A549 (cell line): ENCODE data around the gene LNPEP. TPM values are rescaled to one million over a fixed set of nuclear protein-coding genes. Genes with fewer than 3 reads are reported as not detected.

Experiments used
- ATAC-seq, 2 experiments: fragments of 200-7000 bp in 1 of 2; fragments of >200 bp in 1 of 2; cut with Nextera tagmentation in 1 of 2; cut with Tn5 transposase in 1 of 2; 3 replicates each; pipeline versions ENCODE4 v1.8.0 to v1.9.1; 2018 to 2020; ENCODE audit warnings: mild to moderate bottlenecking in 1 of 2, moderate library complexity in 1 of 2
- CTCF ChIA-PET: fragments of 300-600 bp; sonication (Branson Sonifier 250); formaldehyde crosslinking; extraction: SDS; loops from one replicate; lab custom pipeline; 2021; ENCODE audit warnings: antibody characterized with exemption, inconsistent platforms; lab: Yijun Ruan, JAX
- POLR2A ChIA-PET: fragments of 350-600 bp; formaldehyde crosslinking; extraction: SDS; loops from one replicate; lab custom pipeline; 2021; ENCODE audit warnings: antibody characterized with exemption, inconsistent platforms; lab: Yijun Ruan, JAX
- DNase-seq, 2 experiments: peaks; one replicate each; pipeline versions ENCODE4 v3.0.0 to v3.0.0-alpha.2; 2011 to 2016; ENCODE audit warnings: low read depth in 1 of 2, low spot score in 1 of 2
- FAIRE-seq: peaks from 2 replicates; lab custom pipeline; 2011; peaks lifted over from hg19 to GRCh38; lab: Jason Lieb, UNC
- H3K27ac ChIP-seq, 2 experiments: fragments of >200 bp; sonication (Bioruptor Twin); formaldehyde crosslinking; 3 replicates each; pipeline ENCODE4 v1.5.1; 2016 to 2017
- H3K4me1 ChIP-seq: fragments of >200 bp; sonication (Bioruptor Twin); formaldehyde crosslinking; 3 replicates; pipeline ENCODE4 v1.6.1; 2016
- H3K4me2 ChIP-seq: fragments of >200 bp; sonication (Bioruptor Twin); formaldehyde crosslinking; 3 replicates; pipeline ENCODE4 v1.6.1; 2016
- H3K4me3 ChIP-seq: fragments of >200 bp; sonication (Bioruptor Twin); formaldehyde crosslinking; 3 replicates; pipeline ENCODE4 v1.5.1; 2016
- H3K9me3 ChIP-seq: fragments of >200 bp; sonication (Bioruptor Twin); formaldehyde crosslinking; 3 replicates; pipeline ENCODE4 v1.6.1; 2016
- CBX2 ChIP-seq: fragments of 200-600 bp; sonication (generic); IDR thresholded peaks from 2 replicates; pipeline ENCODE4 v1.6.1; 2016; ENCODE audit warnings: low read depth, mild to moderate bottlenecking, borderline replicate concordance
- CBX8 ChIP-seq: fragments of 200-600 bp; sonication (generic); IDR thresholded peaks from 2 replicates; pipeline ENCODE4 v1.6.1; 2016
- ESRRA ChIP-seq: fragments of 150-350 bp; IDR thresholded peaks from 2 replicates; pipeline ENCODE4 v1.6.1; 2014; ENCODE audit warnings: mild to moderate bottlenecking, low read length, borderline replicate concordance
- FOSL2 ChIP-seq, 2 experiments: fragments of 450-650 bp in 1 of 2; fragments of >200 bp in 1 of 2; sonication (Bioruptor Twin) in 1 of 2; formaldehyde crosslinking; IDR thresholded peaks; 2 replicates each; pipeline versions ENCODE4 v1.5.0 to v1.6.1; 2016 to 2020; ENCODE audit warnings: mild to moderate bottlenecking in 1 of 2, moderate library complexity in 1 of 2
- HDAC2 ChIP-seq: fragments of 200-600 bp; sonication (generic); IDR thresholded peaks from 2 replicates; pipeline ENCODE4 v1.6.1; 2016
- HEYL ChIP-seq: fragments of 250-450 bp; sonication (Bioruptor Pico); IDR thresholded peaks from 2 replicates; pipeline ENCODE4 v1.8.0; 2021; ENCODE audit warnings: mild to moderate bottlenecking, moderate library complexity
- HOXA7 ChIP-seq: fragments of 250-450 bp; sonication (Bioruptor Pico); IDR thresholded peaks from 2 replicates; pipeline ENCODE4 v1.5.0; 2020; ENCODE audit warnings: mild to moderate bottlenecking, moderate library complexity
- HOXB13 ChIP-seq: fragments of 250-450 bp; sonication (Bioruptor Pico); IDR thresholded peaks from 2 replicates; pipeline ENCODE4 v1.5.0; 2020; ENCODE audit warnings: low read depth, mild to moderate bottlenecking, moderate library complexity
- HOXB5 ChIP-seq: fragments of 250-450 bp; sonication (Bioruptor Pico); IDR thresholded peaks from 2 replicates; pipeline ENCODE4 v1.5.0; 2020; ENCODE audit warnings: mild to moderate bottlenecking, moderate library complexity
- KDM1A ChIP-seq: fragments of 200-600 bp; sonication (generic); IDR thresholded peaks from 2 replicates; pipeline ENCODE4 v1.6.1; 2016; ENCODE audit warnings: low read depth, mild to moderate bottlenecking
- KDM5A ChIP-seq: fragments of 200-600 bp; sonication (generic); IDR thresholded peaks from 2 replicates; pipeline ENCODE4 v1.6.1; 2016; ENCODE audit warnings: antibody characterized with exemption, mild to moderate bottlenecking
- MAFK ChIP-seq: fragments of 450-650 bp; IDR thresholded peaks from 2 replicates; pipeline ENCODE4 v1.6.1; 2014; ENCODE audit not compliant: partially characterized antibody
- PHF8 ChIP-seq: fragments of 200-600 bp; sonication (generic); IDR thresholded peaks from 2 replicates; pipeline ENCODE4 v1.6.1; 2016; ENCODE audit warnings: low read depth, mild to moderate bottlenecking, antibody characterized with exemption, moderate library complexity, borderline replicate concordance
- POLR2A ChIP-seq: IDR thresholded peaks from 2 replicates; pipeline ENCODE4 v1.6.1; 2012; ENCODE audit warnings: mild to moderate bottlenecking, low read length
- POLR2AphosphoS2 ChIP-seq: conservative IDR thresholded peaks from 2 replicates; pipeline ENCODE4 v1.6.1; 2012; ENCODE audit warnings: low read length, improper control_type of control experiment, inconsistent platforms
- RAD21 ChIP-seq, 2 experiments: fragments of >200 bp in 1 of 2; sonication (Bioruptor Twin) in 1 of 2; formaldehyde crosslinking in 1 of 2; IDR thresholded peaks in 1 of 2; conservative IDR thresholded peaks in 1 of 2; 2 replicates in 1 of 2; 3 replicates in 1 of 2; pipeline ENCODE4 v1.6.1; 2012 to 2018; ENCODE audit warnings: inconsistent platforms in 1 of 2
- RCOR1 ChIP-seq: fragments of 150-350 bp; IDR thresholded peaks from 2 replicates; pipeline ENCODE4 v1.6.1; 2014; ENCODE audit warnings: antibody characterized with exemption, low read length, low read depth
- RNF2 ChIP-seq: fragments of 200-600 bp; sonication (generic); IDR thresholded peaks from 2 replicates; pipeline ENCODE4 v1.6.1; 2016; ENCODE audit warnings: low read depth, mild to moderate bottlenecking, antibody characterized with exemption, moderate library complexity, borderline replicate concordance
- TFCP2L1 ChIP-seq: fragments of 250-450 bp; sonication (Bioruptor Pico); IDR thresholded peaks from 2 replicates; pipeline ENCODE4 v1.5.0; 2021; ENCODE audit warnings: mild to moderate bottlenecking
- ZSCAN20 ChIP-seq: fragments of 250-450 bp; sonication (Bioruptor Pico); IDR thresholded peaks from 2 replicates; pipeline ENCODE4 v1.8.0; 2022; ENCODE audit warnings: mild to moderate bottlenecking, moderate library complexity
- WGBS: methylation state at CpG from one replicate; pipeline ENCODE4 v1.1.6; 2017; ENCODE audit errors: missing lambda C conversion rate; 5-methylcytosine and 5-hydroxymethylcytosine counted together
- polyA plus RNA-seq, 4 experiments: library from polyadenylated mRNA; depleted of rRNA in 3 of 4; stranded (reverse); fragments of >200 nt; fragmentation: RNase III in 1 of 4; extraction: RNeasy Plus Mini Kit Qiagen cat#74134 plus additional on column Dnase treatment in 1 of 4; gene quantifications; 2 replicates in 3 of 4; 3 replicates in 1 of 4; pipeline ENCODE4 v1.2.3, GENCODE V29; 2011 to 2017
- TF ChIP-seq, protein P1 (sequence below): IDR thresholded peaks from 2 replicates; pipeline ENCODE4 v1.6.1; 2012; ENCODE audit warnings: low read depth, borderline replicate concordance
- TF ChIP-seq, protein P2 (sequence below): fragments of 250-450 bp; sonication (Bioruptor Pico); IDR thresholded peaks from 2 replicates; pipeline ENCODE4 v1.5.0; 2021; ENCODE audit warnings: mild to moderate bottlenecking, moderate library complexity, borderline replicate concordance

LNPEP gene
- polyA plus RNA-seq, 2 of the 4 experiments (the other 2 are of a cell fraction): 5.9 to 19.7 TPM

DNA sequence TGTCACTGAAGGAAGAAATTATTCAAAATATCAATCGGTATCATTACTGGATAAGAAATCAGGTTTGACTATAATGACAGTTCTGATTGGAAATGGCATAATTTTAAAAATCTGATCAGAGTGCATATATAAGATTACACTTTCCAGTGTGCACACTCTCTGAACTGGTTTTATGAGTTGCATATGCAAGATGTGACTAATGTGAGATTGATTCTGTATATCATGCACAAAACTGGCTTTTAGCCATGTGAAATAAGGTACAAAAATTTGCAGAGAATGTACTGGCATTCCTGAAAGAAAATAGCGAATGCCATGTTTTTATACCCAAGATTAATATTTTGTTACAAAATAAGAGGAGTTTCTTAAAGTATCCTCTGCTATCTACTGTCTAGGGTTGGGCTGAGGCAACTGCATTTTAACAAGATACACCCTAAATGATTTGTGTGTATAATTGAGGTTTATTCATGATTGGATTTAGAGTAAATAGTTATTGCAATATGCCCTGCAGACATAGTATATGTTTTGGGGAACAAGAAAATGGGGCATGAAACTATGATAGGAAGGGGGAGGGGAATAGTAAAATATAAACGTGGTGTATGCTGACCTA lies 70.7 kb downstream of the LNPEP start:
- no peak for TF ChIP-seq HOXB5
- no peak for TF ChIP-seq KDM5A
- no peak for TF ChIP-seq ESRRA
- TF ChIP-seq, protein P1, sequence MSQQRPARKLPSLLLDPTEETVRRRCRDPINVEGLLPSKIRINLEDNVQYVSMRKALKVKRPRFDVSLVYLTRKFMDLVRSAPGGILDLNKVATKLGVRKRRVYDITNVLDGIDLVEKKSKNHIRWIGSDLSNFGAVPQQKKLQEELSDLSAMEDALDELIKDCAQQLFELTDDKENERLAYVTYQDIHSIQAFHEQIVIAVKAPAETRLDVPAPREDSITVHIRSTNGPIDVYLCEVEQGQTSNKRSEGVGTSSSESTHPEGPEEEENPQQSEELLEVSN: no peak
- no peak for TF ChIP-seq CBX2
- TF ChIP-seq RCOR1: no peak
- no peak for TF ChIP-seq CBX8
- TF ChIP-seq HEYL (CRISPR knock-in tag): no peak
- TF ChIP-seq HOXA7 (CRISPR knock-in tag): no peak
- TF ChIP-seq RAD21 (conservative IDR thresholded peaks at IDR 0.05 in 1 of 2, IDR thresholded peaks at IDR 0.05 in 1 of 2): no peak
- TF ChIP-seq, protein P2, sequence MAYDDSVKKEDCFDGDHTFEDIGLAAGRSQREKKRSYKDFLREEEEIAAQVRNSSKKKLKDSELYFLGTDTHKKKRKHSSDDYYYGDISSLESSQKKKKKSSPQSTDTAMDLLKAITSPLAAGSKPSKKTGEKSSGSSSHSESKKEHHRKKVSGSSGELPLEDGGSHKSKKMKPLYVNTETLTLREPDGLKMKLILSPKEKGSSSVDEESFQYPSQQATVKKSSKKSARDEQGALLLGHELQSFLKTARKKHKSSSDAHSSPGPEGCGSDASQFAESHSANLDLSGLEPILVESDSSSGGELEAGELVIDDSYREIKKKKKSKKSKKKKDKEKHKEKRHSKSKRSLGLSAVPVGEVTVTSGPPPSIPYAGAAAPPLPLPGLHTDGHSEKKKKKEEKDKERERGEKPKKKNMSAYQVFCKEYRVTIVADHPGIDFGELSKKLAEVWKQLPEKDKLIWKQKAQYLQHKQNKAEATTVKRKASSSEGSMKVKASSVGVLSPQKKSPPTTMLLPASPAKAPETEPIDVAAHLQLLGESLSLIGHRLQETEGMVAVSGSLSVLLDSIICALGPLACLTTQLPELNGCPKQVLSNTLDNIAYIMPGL (CRISPR knock-in tag): no peak
- no peaks in the 10 kb centered on the region for H3K9me3 ChIP-seq
- DNase-seq (no peak), FAIRE-seq (no peak), ATAC-seq (no peak)
- POLR2A ChIA-PET: no interaction called here
- no peak overlapping the region for H3K4me2 ChIP-seq
- no peak overlapping the region for H3K4me3 ChIP-seq
- CTCF ChIA-PET: no interaction called here
- 75% methylated on average over 3 of the region's 3 CpGs for WGBS
- no peaks in the 10 kb centered on the region for H3K4me1 ChIP-seq
- H3K27ac ChIP-seq: no peak overlapping the region

DNA sequence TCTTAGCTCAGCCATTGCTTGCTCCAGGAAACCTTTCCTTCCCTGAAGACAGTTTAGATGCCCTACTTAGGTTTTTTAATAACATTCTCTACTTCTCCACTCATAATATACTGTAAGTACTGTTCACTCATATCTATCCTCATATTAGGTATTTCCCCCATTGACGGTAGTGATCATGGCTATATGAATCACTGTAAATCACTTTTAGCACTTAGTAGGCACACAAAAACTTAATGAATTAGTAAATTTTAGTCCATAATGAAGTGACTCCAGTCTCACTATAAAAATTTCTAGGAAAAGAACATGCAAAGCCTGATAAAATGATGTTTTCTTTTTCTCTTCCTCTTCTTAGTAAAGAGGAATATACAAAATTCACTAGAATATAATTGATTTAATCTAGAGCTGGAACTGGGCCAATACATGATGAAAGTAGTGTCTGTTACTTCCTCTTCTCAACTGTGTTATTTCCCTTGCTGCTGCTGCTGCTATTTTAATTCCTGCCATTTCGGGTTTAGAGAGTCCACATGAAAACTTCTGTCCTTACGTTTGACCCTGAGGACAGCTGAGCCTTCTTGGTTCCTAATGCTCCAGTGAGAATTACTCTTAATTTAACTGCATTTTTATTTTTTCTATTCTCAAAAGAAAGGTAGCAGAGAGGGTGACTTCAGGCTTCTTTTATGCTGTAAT lies 73.5 kb downstream of the LNPEP start:
- H3K27ac ChIP-seq: no peak overlapping the region
- CTCF ChIA-PET: interaction anchor here (0.8 kb wide), 1 partner anchor 266 kb away, joined by 3 read pairs; no protein-coding TSS in a partner anchor
- no peak overlapping the region for H3K4me3 ChIP-seq
- POLR2A ChIA-PET: no interaction called here
- TF ChIP-seq POLR2A (no peak), TFCP2L1 (CRISPR knock-in tag) (no peak), ZSCAN20 (CRISPR knock-in tag) (no peak), HOXB13 (CRISPR knock-in tag) (no peak), FOSL2 (IDR thresholded peaks at IDR 0.05) (no peak), FOSL2 (CRISPR knock-in tag; IDR thresholded peaks at IDR 0.05) (no peak), POLR2AphosphoS2 (no peak), RNF2 (no peak), PHF8 (no peak), HDAC2 (no peak)
- WGBS: 89% methylated on average over 3 of the region's 3 CpGs
- no peaks in the 10 kb centered on the region for H3K4me1 ChIP-seq
- no peaks in the 10 kb centered on the region for H3K9me3 ChIP-seq
- no peak for DNase-seq
- no peak overlapping the region for H3K4me2 ChIP-seq
- no peak for FAIRE-seq
- no peak for ATAC-seq

DNA sequence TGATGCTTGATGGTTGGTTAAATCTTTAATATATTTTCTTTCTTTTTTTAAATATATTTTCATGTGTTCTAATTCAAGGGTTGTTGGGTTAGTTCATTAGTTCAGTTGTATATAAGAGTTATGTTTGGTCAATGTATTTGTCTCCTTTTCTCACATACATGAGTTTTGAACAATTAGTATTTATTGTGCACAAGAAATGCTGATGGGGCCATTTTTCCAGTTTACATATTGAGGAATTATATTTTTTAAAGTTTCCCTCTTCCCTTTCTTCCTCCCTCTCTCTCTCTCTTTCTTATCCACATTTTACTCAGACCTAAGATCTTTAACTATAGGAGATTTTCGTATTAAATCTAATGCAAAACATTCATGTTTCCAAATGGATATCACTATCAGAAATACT lies 74.0 kb downstream of the LNPEP start:
- H3K4me3 ChIP-seq: no peak overlapping the region
- DNase-seq: no peak
- no peaks in the 10 kb centered on the region for H3K9me3 ChIP-seq
- CTCF ChIA-PET: no interaction called here
- no peaks in the 10 kb centered on the region for H3K4me1 ChIP-seq
- TF ChIP-seq KDM1A: no peak
- TF ChIP-seq MAFK: peak; percentile 60
- TF ChIP-seq, all 56 proteins: peak for 1
- H3K27ac ChIP-seq: no peak overlapping the region
- FAIRE-seq (no peak), ATAC-seq (no peak)
- no peak overlapping the region for H3K4me2 ChIP-seq
- 94% methylated on average over 1 of the region's 1 CpG for WGBS
- POLR2A ChIA-PET: no interaction called here
